ENCODE measurements around the gene INTS1.
"Not testable (repeated sequence)": the region's sequence is repeated elsewhere in the genome, so short reads cannot be mapped to it uniquely, and the experiment has no call there.

The INTS1 gene

DNA sequence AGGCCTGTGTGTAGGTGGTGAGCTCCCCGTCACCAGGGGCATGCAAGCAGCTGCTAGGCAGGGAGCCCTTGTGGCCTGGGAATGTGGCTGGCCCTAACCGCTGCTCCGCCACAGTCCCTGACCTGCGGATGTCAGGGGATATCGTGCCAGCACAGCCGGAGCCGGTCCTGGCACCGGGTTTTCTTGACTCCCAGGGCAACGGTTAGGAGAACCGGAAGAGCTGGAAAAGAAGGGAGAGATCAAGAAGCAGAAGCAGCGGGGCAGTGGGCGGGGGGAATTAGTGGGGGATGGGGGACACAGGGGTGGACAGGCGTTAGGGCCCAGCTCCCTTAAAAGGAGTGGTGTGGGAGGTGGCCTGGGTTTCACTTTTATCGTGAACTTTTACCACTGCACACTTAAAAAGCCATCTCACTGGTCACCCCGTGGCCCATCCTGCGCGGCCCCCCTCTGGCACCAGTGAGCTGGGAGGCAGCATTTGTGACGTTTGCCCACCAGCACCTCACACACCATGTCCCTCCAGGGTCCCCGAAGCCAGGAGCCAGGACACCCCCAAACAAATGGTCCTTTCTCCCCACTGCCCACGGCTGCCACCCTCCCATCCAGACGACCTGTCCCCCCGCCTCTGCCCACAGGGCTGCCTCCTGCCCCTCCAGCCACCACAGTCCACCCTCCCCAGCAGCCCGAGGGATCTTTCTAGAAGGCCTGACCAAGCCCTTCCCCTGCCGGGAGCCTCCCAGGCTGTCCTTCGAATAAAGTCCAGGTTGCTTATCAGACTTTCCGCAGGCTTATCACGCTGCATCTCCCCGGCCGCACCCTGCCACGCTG lies 43.2 kb downstream of the INTS1 start:
- DNase-seq (ENCODE audit: low read depth) = no peak

DNA sequence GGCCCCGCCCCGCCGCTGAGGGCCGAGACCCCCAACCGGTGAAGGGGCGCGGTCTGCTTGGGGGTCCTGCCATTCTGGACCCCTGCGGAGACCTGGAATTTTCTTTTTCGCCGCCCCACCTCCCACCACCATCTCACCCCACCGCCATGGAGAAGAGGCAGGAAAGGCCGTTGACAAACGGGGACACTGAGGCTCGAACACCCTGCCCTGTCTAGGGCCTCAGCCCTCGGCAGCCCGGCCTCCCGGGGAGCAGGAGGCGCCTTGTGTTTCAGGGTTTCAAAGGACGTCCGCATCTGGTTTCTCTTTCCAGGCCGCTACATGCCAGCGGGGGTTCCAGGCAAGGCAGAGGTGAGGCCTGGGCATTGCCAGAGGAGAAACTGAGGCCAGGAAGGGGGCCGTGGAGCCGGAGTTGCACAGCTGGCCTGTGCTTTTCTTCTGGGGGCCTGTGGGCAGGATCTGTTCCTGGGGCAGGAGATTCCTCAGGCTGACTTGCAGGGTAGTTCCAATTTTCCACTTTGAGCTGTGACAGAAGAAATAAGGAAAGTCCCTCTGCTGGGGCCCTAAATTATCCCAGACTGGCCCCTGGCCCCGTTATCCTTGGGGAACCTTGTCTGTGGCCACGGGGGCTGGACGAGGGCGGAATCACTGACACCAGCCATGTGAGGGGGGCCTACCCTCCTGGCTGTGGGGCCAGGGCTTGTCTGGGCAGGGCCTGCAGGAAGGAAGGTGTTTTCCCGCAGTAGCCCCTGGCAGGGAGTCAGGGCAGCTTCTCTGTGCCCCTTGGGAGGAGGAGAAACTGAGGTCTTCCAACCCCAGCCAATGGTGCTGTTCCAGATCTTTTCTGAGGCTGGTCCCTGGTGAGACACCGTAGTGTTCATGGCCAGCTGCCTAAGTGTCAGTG lies 44.0 kb downstream of the INTS1 start:
- DNase-seq (ENCODE audit: low read depth) = peak; percentile 32

DNA sequence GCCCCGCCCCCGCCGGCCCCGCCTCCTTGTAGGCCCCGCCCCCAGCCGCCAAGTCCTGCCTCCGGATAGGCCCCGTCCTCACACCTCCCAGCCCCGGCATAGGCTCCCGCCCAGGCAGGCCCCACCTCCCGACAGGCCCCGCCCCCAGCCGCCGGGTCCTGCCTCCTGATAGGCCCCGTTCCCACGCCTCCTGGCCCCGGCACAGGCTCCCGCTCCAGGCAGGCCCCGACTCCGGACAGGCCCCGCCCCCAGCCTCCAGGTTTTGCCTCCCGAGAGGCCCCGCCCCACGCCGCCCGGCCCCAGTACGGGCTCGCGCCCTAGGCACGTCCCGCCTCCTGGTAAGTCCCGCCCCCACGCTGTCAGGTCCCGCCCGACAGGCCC lies 44.7 kb downstream of the INTS1 start:
- DNase-seq (ENCODE audit: low read depth) = peak; percentile 99

DNA sequence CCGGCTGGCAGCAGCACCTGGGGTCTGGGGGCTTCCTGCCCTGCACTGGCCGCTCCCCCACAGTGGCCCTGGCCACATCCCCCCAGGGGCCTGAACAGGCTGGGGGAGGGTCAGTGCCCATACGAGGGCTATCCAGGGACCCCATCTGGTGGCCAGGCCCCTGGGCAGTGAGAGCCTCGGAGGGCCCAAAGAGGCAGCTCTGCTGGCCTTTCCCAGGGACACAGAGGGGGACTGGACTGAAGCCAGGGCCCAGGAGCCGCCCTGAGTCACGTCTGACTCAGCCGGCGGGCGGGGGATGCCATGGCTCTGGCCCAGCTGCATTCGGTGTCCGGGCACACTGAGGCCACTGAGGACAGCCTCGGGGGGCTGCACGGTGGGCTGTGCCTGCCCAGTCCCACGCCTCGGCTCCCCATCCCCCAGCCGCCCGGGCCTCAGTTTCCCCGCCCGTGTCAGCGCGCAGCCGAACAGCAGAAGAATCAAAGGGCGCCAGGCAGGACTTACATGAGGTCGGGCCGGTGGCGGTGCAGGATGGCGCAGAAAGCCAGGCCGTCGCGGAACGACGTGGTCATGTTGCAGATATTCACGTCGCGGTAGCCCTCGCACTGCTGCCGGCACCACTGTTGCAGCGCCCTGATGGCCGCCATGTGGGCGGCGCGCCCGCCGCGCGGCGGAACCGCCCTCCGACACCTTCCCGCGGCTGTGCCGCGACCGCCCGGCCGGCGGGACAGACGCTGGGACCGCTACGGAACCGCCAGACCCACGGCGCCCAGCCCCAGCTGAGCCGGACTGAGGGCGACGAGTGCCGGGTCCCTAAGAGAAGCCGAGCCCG lies 45.3 kb downstream of the INTS1 start, which contains the start of gene MICALL2:
Gene MICALL2 (minus strand): TSS at position 788 of the 829 bp plus-strand sequence. CDS start 144 bp downstream, at position 644.
- DNase-seq (ENCODE audit: low read depth) = peak; percentile 95

DNA sequence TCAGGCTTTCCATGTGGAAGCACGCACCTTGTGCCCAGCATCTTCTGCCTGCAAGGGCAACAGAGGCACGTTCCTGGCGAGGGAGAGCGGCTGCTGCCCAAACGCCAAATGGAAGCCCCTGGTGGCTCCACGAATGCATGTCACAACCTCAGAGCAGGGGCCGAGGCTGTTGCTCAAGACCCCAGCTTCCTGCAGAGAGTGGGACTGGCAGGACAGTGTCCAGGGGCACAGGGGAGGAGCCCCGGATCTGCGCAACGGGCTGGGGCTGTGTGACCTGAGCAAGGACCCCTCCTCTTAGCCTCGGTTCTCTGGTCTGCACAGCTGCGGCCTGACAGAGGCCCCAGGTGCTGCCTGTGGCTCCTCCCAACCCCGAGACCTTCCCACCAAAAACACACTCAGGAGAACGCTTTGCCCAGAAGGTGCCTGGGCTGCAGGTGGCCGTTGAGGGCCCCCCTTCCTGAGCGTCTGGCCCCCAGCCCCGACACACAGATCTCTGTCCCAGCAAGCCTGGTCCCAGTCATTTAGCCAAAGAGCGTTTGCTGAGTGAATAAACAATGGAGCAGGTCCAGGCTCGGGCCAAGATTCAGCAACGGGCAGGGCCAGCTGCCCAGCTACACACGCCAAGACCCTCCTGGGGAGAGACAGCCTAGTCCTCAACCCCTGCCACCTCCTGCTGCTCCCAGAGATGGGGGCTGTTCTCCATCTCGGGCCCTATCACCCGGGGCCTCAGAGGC lies 46.1 kb downstream of the INTS1 start:
- no peak for DNase-seq (ENCODE audit: low read depth)

DNA sequence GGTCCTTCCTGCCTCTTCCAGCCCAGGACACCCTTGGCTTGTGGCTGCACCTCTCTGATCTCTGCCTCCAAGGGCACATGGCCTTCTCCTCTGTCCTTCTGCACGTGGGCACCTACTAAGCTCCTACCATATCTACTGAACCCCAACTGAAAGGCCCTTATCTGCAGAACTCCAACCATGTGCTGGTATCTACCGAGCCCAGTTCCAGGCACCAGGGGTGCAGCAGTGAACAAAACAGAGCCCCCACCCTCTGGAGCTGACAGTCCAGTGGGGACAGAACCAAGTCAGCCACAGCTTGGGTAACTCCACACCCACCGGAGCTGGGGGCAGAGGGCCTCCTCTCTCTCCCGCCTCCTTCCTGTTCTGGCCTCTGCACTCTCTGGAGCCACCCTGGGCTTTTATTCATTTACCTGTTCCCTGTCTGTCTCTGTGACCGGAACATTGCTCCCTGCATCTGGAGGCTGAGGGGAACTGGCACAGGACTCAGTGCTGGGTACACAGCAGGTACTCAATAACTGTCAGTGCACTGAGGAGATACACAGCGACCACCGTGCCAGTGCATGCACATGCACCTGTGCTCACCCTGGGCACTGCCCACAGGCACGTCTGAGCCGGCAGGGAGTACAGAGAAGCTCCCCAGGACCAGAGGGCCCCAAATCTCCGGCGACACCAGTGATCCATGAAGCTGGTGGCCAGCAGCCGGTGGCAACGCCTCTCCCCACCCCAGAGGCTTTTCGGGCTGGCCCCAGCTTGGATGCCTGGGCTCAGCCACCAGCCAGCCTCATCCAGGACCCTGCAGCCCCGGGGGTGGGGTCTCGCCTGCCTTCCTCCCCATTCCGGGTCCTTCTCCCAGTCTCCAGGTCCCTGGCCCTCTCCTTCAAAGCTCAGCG lies 46.9 kb downstream of the INTS1 start:
- no peak for DNase-seq (ENCODE audit: low read depth)

DNA sequence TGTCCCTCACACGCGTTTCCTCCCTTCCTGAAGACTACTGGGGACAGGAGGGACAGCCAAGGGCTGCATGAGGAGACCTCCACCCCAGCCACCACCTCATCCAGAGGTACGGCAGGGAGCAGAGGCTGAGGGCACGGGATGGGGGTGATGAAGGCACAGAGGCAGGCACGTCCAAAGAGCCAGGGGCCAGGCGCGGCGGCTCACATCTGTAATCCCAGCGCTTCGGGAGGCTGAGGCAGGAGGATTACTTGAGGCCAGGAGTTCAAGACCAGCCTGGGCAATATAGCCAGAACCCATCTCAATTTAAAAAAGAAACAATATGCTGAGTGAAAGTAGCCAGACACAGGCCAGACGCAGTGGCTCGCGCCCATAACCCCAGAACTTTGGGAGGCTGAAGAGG lies 48.2 kb downstream of the INTS1 start:
- DNase-seq (ENCODE audit: low read depth) = no peak

DNA sequence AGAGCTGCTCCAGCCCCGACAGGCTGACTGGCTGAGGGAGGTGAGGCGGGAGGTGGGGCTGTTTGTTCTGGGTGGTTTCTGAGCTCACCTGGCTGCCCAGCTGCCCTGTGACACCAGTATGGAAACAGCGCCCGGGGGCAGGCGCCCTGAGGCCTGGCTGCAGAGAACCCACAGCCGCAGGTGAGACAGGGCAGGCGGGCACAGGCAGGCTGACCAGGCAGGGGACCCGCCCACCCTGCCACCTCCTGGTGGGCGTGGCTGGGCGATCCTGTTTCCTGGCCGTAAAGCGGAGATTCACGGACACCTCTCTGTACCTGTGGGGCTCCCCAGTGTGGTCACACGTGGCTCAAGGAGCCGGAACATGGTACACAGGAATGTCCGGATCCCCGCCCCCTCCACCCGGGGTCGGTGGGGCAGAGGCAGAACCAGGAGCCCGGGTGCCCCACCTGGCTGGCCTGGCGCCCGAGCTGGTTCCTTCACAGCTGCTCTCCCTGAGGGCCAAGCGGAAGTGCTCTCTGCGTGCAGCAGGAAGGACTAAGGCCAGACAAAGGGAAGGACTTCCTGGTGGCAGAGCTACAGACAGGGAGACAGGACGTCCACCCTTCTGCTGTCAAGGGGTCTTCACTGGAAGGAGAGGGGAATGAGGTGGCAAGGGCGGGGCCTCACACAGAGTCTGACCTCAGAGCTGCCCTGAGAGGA lies 48.8 kb downstream of the INTS1 start:
- DNase-seq (ENCODE audit: low read depth) = no peak

DNA sequence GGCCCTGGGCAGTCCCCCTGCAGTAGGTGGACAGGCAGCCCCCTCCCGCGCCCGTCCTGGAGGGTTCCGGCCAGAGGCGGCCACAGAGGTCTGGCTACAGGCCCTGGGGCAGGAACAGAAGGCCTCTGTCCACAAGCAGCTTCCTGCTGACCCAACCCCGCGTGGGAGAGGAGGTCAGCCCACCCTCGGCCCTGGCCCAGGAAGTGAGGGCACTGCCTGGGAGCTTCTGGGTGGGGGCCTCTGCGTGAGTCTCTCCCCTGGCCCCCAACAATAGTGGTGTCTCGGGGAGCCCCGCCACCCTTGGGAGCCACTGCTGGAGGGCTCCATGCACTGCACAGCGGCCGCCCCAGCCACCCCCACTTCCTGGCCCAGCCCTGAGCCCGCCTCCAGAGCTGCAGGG lies 49.6 kb downstream of the INTS1 start:
- DNase-seq (ENCODE audit: low read depth) = no peak

DNA sequence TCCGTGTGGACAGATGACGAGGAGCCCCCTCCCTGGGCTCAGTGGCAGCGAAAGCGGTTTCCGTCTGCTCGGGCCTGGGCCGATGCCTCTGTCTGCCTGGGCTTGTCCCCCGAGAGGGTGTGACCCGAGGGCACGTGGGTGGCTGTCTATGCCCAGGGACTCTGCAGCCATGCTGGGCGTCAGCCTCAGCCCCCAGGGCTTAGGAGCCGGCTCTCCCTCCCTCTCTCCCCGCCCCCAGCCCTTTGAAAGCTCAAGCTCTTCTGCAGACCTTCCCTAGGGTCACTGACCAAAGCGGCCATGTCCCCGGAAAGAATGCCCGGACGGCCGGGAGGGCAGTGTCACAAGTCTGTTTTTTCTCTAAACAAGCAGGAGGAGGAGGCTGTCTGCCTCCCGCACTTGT lies 52.0 kb downstream of the INTS1 start:
- DNase-seq (ENCODE audit: low read depth) = no peak

DNA sequence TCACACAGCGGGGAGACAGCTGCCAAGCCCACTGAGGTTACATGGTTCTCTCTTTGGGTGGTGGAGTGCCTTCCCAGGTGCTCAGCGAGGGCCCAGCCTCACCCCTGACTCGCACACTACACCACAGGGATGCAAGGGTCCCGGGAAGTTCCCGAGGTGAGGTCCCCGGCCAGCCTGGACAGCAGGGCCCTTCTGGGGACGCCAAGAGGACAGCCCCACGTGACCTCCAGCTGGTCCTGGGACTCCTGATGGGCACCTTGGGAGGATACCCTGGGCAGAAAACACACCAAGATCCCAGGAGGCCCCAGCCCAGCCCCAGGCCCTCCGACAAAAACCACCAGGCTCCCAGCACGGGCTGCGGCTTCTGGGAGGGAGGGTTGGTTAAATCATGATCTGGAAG lies 53.2 kb downstream of the INTS1 start:
- DNase-seq (ENCODE audit: low read depth) = no peak

DNA sequence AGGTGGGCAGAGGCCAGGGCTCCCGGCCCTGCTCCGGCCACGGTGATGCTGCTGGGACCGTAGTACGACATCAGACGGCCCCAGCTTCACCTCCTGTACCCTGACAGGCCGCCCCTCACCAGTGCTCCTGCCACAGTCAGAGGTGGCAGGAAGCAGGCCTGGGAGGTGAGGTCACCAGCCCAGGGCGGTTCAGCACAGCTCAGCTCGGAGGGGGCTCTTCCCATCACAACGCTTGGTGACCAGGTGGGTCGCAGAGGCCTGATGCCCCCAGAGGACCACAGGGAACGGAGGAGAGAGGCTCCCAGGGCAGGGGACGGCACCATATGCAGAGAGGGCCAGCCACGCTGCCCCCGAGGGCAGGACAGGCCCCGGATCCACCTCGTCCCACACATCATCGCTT lies 53.8 kb downstream of the INTS1 start:
- no peak for DNase-seq (ENCODE audit: low read depth)

DNA sequence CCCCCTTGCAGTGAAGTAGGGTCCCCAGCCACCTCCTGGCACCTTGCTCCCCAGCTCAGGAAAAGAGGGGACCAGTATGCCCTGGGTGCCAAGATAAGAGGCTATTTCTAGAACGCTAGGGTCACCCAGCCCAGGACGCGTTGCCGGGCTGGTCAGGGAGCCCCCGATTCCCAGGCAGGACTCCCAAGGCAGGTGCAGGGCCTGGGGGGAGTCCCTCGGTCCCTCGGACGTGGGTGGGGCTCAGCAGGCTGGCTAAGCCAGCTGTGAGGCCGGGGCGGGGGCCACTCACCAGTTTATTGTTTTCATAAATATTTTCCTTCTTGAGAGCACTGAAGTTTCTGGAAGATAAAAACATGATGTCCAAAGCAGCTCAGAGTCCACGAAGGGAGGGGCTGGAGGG lies 54.2 kb downstream of the INTS1 start:
- DNase-seq (ENCODE audit: low read depth) = no peak

DNA sequence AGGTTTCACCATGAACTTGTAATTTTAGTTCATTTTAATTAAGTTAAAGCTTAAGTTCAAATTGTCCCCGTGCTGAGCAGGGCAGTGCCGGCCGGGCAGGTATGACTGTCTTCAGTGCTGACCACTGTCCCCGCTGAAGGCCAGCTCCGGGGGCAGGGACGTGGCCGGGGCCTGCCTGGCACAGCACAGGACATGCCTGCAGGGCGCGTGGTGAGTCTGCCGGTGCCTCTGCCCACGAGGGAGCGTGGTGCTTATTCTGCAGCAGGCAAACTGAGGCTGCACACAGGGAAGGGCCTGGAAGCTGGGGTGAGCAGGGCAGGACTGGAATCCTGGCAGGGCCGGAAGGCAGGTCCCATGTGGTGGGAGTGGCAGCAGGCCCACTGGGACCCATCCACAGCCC lies 54.7 kb downstream of the INTS1 start:
- no peak for DNase-seq (ENCODE audit: low read depth)

DNA sequence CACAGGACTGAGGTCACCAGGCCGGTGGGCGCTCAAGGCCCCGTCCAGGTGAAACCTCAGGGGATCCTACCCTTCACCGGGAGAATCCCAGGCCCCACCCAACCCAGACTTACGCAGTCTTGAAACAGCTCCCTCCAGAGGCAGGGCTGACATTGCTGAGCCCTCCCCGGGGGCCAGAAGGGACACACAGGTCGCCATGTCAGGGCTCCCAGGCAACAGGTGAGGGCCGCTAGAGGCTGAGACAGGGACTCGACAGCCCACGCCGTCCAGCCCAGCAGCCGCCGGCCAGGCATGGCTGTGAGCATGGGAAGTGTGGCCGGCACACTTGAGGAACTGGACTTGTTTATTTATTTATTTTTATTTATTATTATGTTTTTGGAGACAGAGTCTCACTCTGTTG lies 55.2 kb downstream of the INTS1 start:
- DNase-seq (ENCODE audit: low read depth) = no peak

DNA sequence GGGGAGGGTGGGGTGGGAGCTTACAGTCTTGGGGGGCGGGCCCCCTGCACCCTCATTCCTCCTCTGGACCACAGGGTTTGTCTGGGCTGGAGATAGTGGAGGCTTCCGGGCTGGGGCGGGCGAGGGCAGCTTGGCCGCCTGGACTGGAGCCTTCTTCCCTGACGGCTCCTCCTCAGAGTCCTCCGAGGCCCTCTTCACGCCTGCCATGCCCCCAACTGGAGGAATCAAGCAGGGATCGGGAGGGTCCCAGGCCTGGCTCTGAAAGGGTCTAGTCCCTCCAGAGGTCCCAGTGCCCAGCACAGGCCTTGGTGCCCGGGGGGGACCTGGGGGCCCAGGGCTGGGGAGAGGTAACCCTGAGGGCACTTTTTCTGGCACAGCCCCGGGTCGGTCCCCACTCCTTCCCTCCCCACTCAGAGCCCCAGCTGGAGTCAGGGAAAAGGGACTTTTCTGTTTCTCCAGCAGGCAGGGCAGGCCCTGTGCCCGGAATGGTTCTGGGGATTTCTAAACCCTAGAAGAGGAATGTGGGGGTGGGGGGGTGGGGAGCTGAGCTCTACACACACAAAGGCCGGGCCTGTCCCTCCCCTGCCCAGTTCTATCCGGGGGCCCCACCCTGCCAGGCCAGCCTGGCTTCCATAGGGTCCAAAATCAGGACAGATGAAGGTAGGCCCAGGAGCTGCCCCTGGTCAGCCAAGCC lies 56.5 kb downstream of the INTS1 start:
- DNase-seq (ENCODE audit: low read depth) = no peak

DNA sequence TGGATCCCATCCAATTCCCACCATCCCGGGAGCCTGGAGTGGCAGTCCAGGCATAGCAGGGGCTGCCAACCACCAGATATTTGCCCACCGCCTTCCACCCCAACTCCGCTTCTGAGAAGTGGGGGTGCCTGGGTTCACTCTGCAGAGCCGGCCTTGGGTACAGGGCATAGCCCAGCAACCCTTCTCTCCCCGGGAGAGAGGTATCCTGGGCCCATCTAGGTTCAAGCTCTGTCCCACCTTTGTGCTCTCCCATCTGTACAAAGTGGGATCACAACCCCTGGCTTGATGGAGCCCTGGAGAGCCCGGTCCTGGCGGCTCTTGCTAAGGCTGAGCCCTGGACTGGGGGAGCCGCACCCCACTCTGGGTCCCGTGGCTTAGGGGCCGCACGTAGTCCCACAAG lies 57.1 kb downstream of the INTS1 start:
- no peak for DNase-seq (ENCODE audit: low read depth)

DNA sequence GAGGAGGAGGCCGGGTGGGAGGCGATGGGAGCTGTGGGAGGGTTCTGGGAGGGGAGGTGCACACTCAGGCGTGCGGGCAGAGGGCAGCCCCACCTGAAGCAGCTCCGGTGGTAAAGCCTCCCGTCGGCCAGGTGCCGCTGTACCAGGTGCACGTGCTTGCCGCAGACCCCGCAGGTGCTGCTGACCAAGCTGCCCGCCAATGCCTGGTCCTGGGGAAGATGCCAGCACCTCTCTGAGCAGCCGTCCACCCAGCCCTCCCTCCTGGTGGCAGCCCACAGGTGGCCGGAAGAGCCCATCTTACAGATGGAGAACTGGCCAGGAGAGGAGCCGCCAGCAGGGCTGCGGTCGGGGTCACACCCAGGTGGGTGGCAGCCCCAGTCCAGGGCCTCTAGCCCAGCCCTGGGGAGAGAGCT lies 57.6 kb downstream of the INTS1 start:
- no peak for DNase-seq (ENCODE audit: low read depth)

DNA sequence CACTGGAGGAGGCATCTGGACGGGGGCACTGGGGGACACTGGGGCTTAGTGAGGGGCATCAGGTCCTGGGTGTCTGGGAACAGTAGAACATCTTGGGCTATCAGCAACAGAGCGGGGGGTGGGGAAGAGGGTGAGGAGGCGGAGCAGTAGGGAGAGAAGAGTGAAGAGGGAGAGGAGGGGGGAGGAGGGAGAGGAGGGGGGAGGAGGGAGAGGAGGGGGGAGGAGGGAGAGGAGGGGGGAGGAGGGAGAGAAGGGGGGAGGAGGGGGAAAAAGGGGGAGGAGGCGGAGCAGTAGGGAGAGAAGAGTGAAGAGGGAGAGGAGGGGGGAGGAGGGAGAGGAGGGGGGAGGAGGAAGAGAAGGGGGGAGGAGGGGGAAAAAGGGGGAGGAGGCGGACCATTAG lies 58.2 kb downstream of the INTS1 start:
- not testable (repeated sequence) for DNase-seq (ENCODE audit: low read depth)

All from ELR (cell line).